ES-I3 (cell line): ENCODE data around the gene LETMD1.
A peak's percentile ranks its signal among the peaks of the same experiment; 100 is the strongest.

Experiments used
- H3K36me3 ChIP-seq: 2 replicates; pipeline ENCODE4 v1.6.1; 2013; ENCODE audit warnings: mild to moderate bottlenecking, low read length, control low read depth, moderate library complexity; ENCODE audit not compliant: insufficient read depth
- H3K4me1 ChIP-seq: 2 replicates; pipeline ENCODE4 v1.6.1; 2013; ENCODE audit warnings: mild to moderate bottlenecking, control low read depth, low read length; ENCODE audit not compliant: insufficient read depth
- H3K9ac ChIP-seq: 2 replicates; pipeline ENCODE4 v1.6.1; 2013; ENCODE audit warnings: low read depth, mild to moderate bottlenecking, low read length, moderate library complexity
- H3K9me3 ChIP-seq: 2 replicates; pipeline ENCODE4 v1.6.1; 2013; ENCODE audit warnings: mild to moderate bottlenecking, low read length, moderate library complexity; ENCODE audit not compliant: control insufficient read depth, insufficient read depth

LETMD1 gene

GRCh38 chr12:51048661-51049251 lies 629 bp downstream of the LETMD1 start:
- H3K4me1 ChIP-seq = peaks cover 8% of the 10 kb centered on the region; the same call in 1 of the 2 replicates
- no peaks in the 10 kb centered on the region for H3K9me3 ChIP-seq
- peaks cover 9% of the 10 kb centered on the region for H3K36me3 ChIP-seq
- peak overlapping the region; percentile 94 for H3K9ac ChIP-seq

- H3K9me3 ChIP-seq = no peaks in the 10 kb centered on the region
- H3K4me1 ChIP-seq = peaks cover 8% of the 10 kb centered on the region; the same call in 1 of the 2 replicates
- H3K9ac ChIP-seq = peak overlapping the region; percentile 94; the same call in 1 of the 2 replicates
- peaks cover 14% of the 10 kb centered on the region for H3K36me3 ChIP-seq
These were observed 1.4 kb downstream of the LETMD1 start for GRCh38 chr12:51049525-51049924.

GRCh38 chr12:51051787-51052186 lies 3.7 kb downstream of the LETMD1 start:
- Histone ChIP-seq H3K36me3 (peaks cover 21% of the 10 kb centered on the region), H3K4me1 (peaks cover 8% of the 10 kb centered on the region; the same call in 1 of the 2 replicates), H3K9me3 (no peaks in the 10 kb centered on the region), H3K9ac (no peak overlapping the region)

- H3K9ac ChIP-seq = no peak overlapping the region
- no peaks in the 10 kb centered on the region for H3K9me3 ChIP-seq
- H3K36me3 ChIP-seq = peaks cover 29% of the 10 kb centered on the region
- no peaks in the 10 kb centered on the region for H3K4me1 ChIP-seq
These were observed 6.9 kb downstream of the LETMD1 start for GRCh38 chr12:51055060-51055459.

GRCh38 chr12:51056242-51056641 lies 8.1 kb downstream of the LETMD1 start:
- Histone ChIP-seq H3K4me1 (no peaks in the 10 kb centered on the region), H3K36me3 (peaks cover 29% of the 10 kb centered on the region), H3K9me3 (no peaks in the 10 kb centered on the region), H3K9ac (no peak overlapping the region)

GRCh38 chr12:51059086-51059485 lies 11.0 kb downstream of the LETMD1 start:
- H3K9ac ChIP-seq = no peak overlapping the region
- no peaks in the 10 kb centered on the region for H3K9me3 ChIP-seq
- H3K36me3 ChIP-seq = peaks cover 20% of the 10 kb centered on the region
- no peaks in the 10 kb centered on the region for H3K4me1 ChIP-seq

- H3K4me1 ChIP-seq = no peaks in the 10 kb centered on the region
- H3K9me3 ChIP-seq = no peaks in the 10 kb centered on the region
- H3K9ac ChIP-seq = no peak overlapping the region
- peaks cover 14% of the 10 kb centered on the region for H3K36me3 ChIP-seq
These were observed 14.7 kb downstream of the LETMD1 start for GRCh38 chr12:51062631-51063397.

GRCh38 chr12:51065530-51065929 lies 17.4 kb downstream of the LETMD1 start:
- Histone ChIP-seq H3K9me3 (no peaks in the 10 kb centered on the region), H3K4me1 (no peaks in the 10 kb centered on the region), H3K36me3 (peaks cover 7% of the 10 kb centered on the region), H3K9ac (no peak overlapping the region)

GRCh38 chr12:51067229-51067628 lies 19.1 kb downstream of the LETMD1 start:
- no peaks in the 10 kb centered on the region for H3K9me3 ChIP-seq
- H3K9ac ChIP-seq = no peak overlapping the region
- no peaks in the 10 kb centered on the region for H3K4me1 ChIP-seq
- peaks cover 20% of the 10 kb centered on the region for H3K36me3 ChIP-seq

GRCh38 chr12:51067771-51068170 lies 19.6 kb downstream of the LETMD1 start:
- H3K4me1 ChIP-seq = no peaks in the 10 kb centered on the region
- peaks cover 20% of the 10 kb centered on the region for H3K36me3 ChIP-seq
- no peak overlapping the region for H3K9ac ChIP-seq
- no peaks in the 10 kb centered on the region for H3K9me3 ChIP-seq

- no peaks in the 10 kb centered on the region for H3K9me3 ChIP-seq
- H3K36me3 ChIP-seq = peaks cover 25% of the 10 kb centered on the region
- no peaks in the 10 kb centered on the region for H3K4me1 ChIP-seq
- H3K9ac ChIP-seq = no peak overlapping the region
These were observed 21.9 kb downstream of the LETMD1 start for GRCh38 chr12:51070004-51070403.

- Histone ChIP-seq H3K4me1 (0 out of 2 replicates have a peak, but pooled peaks cover 6% of the 10 kb centered on the region), H3K36me3 (peaks cover 23% of the 10 kb centered on the region), H3K9ac (no peak overlapping the region), H3K9me3 (no peaks in the 10 kb centered on the region)
These were observed 23.5 kb downstream of the LETMD1 start for GRCh38 chr12:51071663-51072062.

GRCh38 chr12:51075390-51075789 lies 27.3 kb downstream of the LETMD1 start:
- Histone ChIP-seq H3K9me3 (no peaks in the 10 kb centered on the region), H3K9ac (no peak overlapping the region), H3K4me1 (peaks cover 12% of the 10 kb centered on the region; the same call in 1 of the 2 replicates), H3K36me3 (peaks cover 18% of the 10 kb centered on the region)

- Histone ChIP-seq H3K4me1 (peaks cover 13% of the 10 kb centered on the region), H3K9ac (no peak overlapping the region), H3K36me3 (peaks cover 13% of the 10 kb centered on the region)
These were observed 28.3 kb downstream of the LETMD1 start for GRCh38 chr12:51076236-51076930.

More at GRCh38 chr12:51076236-51076930, 28.3 kb downstream of the LETMD1 start:
- no peaks in the 10 kb centered on the region for H3K9me3 ChIP-seq
